HEK293 (cell line): ENCODE results near the gene FAM120B.

Experiments
- SETDB1 ChIP-seq: IDR thresholded peaks from one replicate; pipeline ENCODE4 v1.6.1; 2017; ENCODE audit warnings: mild to moderate bottlenecking, low read length, moderate library complexity, mixed read lengths; ENCODE audit not compliant: insufficient read length
- YY1 ChIP-seq: fragments of 450-650 bp; formaldehyde crosslinking; IDR thresholded peaks from 2 replicates; pipeline ENCODE4 v1.5.1; 2018; ENCODE audit warnings: missing biosample characterization, missing genetic modification characterization
- ZBTB1 ChIP-seq: fragments of 450-650 bp; formaldehyde crosslinking; IDR thresholded peaks from 2 replicates; pipeline ENCODE4 v1.5.1; 2016; ENCODE audit warnings: missing biosample characterization, missing genetic modification characterization
- ZFP3 ChIP-seq: fragments of 450-650 bp; formaldehyde crosslinking; IDR thresholded peaks from 2 replicates; pipeline ENCODE4 v1.5.1; 2016; ENCODE audit warnings: low read depth, missing biosample characterization, missing genetic modification characterization
- ZNF274 ChIP-seq, 2 experiments: fragments of 200-500 bp in 1 of 2; fragments of 450-650 bp in 1 of 2; sonication (Bioruptor generic) in 1 of 2; formaldehyde crosslinking in 1 of 2; IDR thresholded peaks; 2 replicates each; pipeline versions ENCODE4 v1.5.1 to v1.6.1; 2014 to 2016; ENCODE audit warnings: borderline replicate concordance in 1 of 2, inconsistent platforms in 1 of 2, low read length in 1 of 2, missing biosample characterization in 1 of 2, missing genetic modification characterization in 1 of 2
- ZNF621 ChIP-seq: fragments of 450-650 bp; formaldehyde crosslinking; IDR thresholded peaks from 2 replicates; pipeline ENCODE4 v1.5.1; 2017; ENCODE audit warnings: missing biosample characterization, missing genetic modification characterization
- TF ChIP-seq, protein P1 (sequence below): fragments of 450-650 bp; formaldehyde crosslinking; IDR thresholded peaks from 2 replicates; pipeline ENCODE4 v1.5.1; 2016; ENCODE audit warnings: missing biosample characterization, missing genetic modification characterization
- TF ChIP-seq, protein P2 (sequence below): fragments of 450-650 bp; formaldehyde crosslinking; conservative IDR thresholded peaks from 2 replicates; pipeline ENCODE4 v1.5.1; 2016; ENCODE audit warnings: low read depth, missing biosample characterization, missing genetic modification characterization
- TF ChIP-seq, protein P3 (sequence below): fragments of 450-650 bp; formaldehyde crosslinking; IDR thresholded peaks from 2 replicates; pipeline ENCODE4 v1.5.1; 2016; ENCODE audit warnings: missing biosample characterization, missing genetic modification characterization
- TF ChIP-seq, protein P4 (sequence below): fragments of 450-650 bp; formaldehyde crosslinking; IDR thresholded peaks from 2 replicates; pipeline ENCODE4 v1.5.1; 2016; ENCODE audit warnings: missing biosample characterization, missing genetic modification characterization, borderline replicate concordance
- TF ChIP-seq, protein P5 (sequence below): IDR thresholded peaks from 2 replicates; pipeline ENCODE4 v1.6.1; 2011; ENCODE audit warnings: mild to moderate bottlenecking, low read depth, low read length, borderline replicate concordance
- TF ChIP-seq, protein P6 (sequence below): fragments of 450-650 bp; formaldehyde crosslinking; IDR thresholded peaks from 2 replicates; pipeline ENCODE4 v1.5.1; 2016; ENCODE audit warnings: missing biosample characterization, missing genetic modification characterization
- TF ChIP-seq, protein P7 (sequence below): sonication (generic); formaldehyde crosslinking; IDR thresholded peaks from 2 replicates; pipeline ENCODE4 v1.8.1; 2022; ENCODE audit warnings: mild to moderate bottlenecking, moderate library complexity, missing genetic modification reagents

DNA sequence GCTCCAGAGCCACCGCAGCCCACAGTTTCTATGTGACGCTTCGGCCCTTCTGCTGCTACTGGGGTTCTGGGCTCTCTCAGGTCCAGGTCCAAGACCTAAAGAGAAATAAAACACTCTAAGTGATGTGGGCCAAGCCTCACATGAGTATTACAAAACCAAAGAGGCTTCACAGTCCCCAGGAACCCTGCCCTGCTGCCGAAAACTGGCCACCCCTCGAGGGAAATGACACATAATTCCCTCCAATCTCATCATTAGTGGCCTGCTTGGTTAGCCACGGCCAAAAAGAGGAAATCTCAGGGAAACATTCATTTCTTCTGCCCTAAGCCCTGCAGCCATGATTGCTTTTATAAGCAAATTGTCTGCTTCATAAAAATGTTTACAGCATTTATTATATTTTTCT lies 48.2 kb upstream of the FAM120B start:
- TF ChIP-seq, protein P1, sequence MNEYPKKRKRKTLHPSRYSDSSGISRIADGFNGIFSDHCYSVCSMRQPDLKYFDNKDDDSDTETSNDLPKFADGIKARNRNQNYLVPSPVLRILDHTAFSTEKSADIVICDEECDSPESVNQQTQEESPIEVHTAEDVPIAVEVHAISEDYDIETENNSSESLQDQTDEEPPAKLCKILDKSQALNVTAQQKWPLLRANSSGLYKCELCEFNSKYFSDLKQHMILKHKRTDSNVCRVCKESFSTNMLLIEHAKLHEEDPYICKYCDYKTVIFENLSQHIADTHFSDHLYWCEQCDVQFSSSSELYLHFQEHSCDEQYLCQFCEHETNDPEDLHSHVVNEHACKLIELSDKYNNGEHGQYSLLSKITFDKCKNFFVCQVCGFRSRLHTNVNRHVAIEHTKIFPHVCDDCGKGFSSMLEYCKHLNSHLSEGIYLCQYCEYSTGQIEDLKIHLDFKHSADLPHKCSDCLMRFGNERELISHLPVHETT (tag by site-specific recombination), result no peak
- TF ChIP-seq, protein P2, sequence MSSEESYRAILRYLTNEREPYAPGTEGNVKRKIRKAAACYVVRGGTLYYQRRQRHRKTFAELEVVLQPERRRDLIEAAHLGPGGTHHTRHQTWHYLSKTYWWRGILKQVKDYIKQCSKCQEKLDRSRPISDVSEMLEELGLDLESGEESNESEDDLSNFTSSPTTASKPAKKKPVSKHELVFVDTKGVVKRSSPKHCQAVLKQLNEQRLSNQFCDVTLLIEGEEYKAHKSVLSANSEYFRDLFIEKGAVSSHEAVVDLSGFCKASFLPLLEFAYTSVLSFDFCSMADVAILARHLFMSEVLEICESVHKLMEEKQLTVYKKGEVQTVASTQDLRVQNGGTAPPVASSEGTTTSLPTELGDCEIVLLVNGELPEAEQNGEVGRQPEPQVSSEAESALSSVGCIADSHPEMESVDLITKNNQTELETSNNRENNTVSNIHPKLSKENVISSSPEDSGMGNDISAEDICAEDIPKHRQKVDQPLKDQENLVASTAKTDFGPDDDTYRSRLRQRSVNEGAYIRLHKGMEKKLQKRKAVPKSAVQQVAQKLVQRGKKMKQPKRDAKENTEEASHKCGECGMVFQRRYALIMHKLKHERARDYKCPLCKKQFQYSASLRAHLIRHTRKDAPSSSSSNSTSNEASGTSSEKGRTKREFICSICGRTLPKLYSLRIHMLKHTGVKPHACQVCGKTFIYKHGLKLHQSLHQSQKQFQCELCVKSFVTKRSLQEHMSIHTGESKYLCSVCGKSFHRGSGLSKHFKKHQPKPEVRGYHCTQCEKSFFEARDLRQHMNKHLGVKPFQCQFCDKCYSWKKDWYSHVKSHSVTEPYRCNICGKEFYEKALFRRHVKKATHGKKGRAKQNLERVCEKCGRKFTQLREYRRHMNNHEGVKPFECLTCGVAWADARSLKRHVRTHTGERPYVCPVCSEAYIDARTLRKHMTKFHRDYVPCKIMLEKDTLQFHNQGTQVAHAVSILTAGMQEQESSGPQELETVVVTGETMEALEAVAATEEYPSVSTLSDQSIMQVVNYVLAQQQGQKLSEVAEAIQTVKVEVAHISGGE (tag by site-specific recombination), result no peak
- TF ChIP-seq ZFP3 (tag by site-specific recombination) (no peak), ZBTB1 (tag by site-specific recombination) (no peak), YY1 (no peak), ZNF621 (tag by site-specific recombination) (no peak), SETDB1 (no peak), ZNF274 (IDR thresholded peaks at IDR 0.05; ENCODE audit: low read length) (no peak), ZNF274 (tag by site-specific recombination; IDR thresholded peaks at IDR 0.05; ENCODE audit: borderline replicate concordance) (no peak)
- TF ChIP-seq, protein P3, sequence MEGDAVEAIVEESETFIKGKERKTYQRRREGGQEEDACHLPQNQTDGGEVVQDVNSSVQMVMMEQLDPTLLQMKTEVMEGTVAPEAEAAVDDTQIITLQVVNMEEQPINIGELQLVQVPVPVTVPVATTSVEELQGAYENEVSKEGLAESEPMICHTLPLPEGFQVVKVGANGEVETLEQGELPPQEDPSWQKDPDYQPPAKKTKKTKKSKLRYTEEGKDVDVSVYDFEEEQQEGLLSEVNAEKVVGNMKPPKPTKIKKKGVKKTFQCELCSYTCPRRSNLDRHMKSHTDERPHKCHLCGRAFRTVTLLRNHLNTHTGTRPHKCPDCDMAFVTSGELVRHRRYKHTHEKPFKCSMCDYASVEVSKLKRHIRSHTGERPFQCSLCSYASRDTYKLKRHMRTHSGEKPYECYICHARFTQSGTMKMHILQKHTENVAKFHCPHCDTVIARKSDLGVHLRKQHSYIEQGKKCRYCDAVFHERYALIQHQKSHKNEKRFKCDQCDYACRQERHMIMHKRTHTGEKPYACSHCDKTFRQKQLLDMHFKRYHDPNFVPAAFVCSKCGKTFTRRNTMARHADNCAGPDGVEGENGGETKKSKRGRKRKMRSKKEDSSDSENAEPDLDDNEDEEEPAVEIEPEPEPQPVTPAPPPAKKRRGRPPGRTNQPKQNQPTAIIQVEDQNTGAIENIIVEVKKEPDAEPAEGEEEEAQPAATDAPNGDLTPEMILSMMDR, result no peak
- TF ChIP-seq, protein P4, sequence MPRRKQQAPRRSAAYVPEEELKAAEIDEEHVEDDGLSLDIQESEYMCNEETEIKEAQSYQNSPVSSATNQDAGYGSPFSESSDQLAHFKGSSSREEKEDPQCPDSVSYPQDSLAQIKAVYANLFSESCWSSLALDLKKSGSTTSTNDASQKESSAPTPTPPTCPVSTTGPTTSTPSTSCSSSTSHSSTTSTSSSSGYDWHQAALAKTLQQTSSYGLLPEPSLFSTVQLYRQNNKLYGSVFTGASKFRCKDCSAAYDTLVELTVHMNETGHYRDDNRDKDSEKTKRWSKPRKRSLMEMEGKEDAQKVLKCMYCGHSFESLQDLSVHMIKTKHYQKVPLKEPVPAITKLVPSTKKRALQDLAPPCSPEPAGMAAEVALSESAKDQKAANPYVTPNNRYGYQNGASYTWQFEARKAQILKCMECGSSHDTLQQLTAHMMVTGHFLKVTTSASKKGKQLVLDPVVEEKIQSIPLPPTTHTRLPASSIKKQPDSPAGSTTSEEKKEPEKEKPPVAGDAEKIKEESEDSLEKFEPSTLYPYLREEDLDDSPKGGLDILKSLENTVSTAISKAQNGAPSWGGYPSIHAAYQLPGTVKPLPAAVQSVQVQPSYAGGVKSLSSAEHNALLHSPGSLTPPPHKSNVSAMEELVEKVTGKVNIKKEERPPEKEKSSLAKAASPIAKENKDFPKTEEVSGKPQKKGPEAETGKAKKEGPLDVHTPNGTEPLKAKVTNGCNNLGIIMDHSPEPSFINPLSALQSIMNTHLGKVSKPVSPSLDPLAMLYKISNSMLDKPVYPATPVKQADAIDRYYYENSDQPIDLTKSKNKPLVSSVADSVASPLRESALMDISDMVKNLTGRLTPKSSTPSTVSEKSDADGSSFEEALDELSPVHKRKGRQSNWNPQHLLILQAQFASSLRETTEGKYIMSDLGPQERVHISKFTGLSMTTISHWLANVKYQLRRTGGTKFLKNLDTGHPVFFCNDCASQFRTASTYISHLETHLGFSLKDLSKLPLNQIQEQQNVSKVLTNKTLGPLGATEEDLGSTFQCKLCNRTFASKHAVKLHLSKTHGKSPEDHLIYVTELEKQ (tag by site-specific recombination), result no peak
- TF ChIP-seq, protein P5, sequence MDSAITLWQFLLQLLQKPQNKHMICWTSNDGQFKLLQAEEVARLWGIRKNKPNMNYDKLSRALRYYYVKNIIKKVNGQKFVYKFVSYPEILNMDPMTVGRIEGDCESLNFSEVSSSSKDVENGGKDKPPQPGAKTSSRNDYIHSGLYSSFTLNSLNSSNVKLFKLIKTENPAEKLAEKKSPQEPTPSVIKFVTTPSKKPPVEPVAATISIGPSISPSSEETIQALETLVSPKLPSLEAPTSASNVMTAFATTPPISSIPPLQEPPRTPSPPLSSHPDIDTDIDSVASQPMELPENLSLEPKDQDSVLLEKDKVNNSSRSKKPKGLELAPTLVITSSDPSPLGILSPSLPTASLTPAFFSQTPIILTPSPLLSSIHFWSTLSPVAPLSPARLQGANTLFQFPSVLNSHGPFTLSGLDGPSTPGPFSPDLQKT, result no peak
- TF ChIP-seq, protein P6, sequence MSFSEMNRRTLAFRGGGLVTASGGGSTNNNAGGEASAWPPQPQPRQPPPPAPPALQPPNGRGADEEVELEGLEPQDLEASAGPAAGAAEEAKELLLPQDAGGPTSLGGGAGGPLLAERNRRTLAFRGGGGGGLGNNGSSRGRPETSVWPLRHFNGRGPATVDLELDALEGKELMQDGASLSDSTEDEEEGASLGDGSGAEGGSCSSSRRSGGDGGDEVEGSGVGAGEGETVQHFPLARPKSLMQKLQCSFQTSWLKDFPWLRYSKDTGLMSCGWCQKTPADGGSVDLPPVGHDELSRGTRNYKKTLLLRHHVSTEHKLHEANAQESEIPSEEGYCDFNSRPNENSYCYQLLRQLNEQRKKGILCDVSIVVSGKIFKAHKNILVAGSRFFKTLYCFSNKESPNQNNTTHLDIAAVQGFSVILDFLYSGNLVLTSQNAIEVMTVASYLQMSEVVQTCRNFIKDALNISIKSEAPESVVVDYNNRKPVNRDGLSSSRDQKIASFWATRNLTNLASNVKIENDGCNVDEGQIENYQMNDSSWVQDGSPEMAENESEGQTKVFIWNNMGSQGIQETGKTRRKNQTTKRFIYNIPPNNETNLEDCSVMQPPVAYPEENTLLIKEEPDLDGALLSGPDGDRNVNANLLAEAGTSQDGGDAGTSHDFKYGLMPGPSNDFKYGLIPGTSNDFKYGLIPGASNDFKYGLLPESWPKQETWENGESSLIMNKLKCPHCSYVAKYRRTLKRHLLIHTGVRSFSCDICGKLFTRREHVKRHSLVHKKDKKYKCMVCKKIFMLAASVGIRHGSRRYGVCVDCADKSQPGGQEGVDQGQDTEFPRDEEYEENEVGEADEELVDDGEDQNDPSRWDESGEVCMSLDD (tag by site-specific recombination), result no peak
- TF ChIP-seq, protein P7, sequence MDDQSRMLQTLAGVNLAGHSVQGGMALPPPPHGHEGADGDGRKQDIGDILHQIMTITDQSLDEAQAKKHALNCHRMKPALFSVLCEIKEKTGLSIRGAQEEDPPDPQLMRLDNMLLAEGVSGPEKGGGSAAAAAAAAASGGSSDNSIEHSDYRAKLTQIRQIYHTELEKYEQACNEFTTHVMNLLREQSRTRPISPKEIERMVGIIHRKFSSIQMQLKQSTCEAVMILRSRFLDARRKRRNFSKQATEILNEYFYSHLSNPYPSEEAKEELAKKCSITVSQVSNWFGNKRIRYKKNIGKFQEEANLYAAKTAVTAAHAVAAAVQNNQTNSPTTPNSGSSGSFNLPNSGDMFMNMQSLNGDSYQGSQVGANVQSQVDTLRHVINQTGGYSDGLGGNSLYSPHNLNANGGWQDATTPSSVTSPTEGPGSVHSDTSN (CRISPR knock-in tag), result no peak
